Astrocyte (in vitro differentiated cells and primary cell): ENCODE measurements around the gene AP5Z1. TPM values are rescaled to one million over a fixed set of nuclear protein-coding genes. Genes with fewer than 3 reads are reported as not detected.

Experiments
- DNase-seq: peaks from one replicate; pipeline ENCODE4 v3.0.0-alpha.2; 2010; ENCODE audit warnings: low read depth
- FAIRE-seq: peaks from 2 replicates; lab custom pipeline; 2011; peaks lifted over from hg19 to GRCh38; lab: Jason Lieb, UNC
- H2AFZ ChIP-seq: 2 replicates; pipeline ENCODE4 v1.6.0; 2012; ENCODE audit warnings: low read depth, low read length, inconsistent platforms
- H3K27ac ChIP-seq: 2 replicates; pipeline ENCODE4 v1.5.1; 2011; ENCODE audit warnings: low read depth, low read length, inconsistent platforms
- H3K27me3 ChIP-seq: 2 replicates; pipeline ENCODE4 v1.6.0; 2011; ENCODE audit warnings: low read length, inconsistent platforms; ENCODE audit not compliant: insufficient read depth
- H3K36me3 ChIP-seq: 2 replicates; pipeline ENCODE4 v1.5.1; 2011; ENCODE audit warnings: low read length, inconsistent platforms; ENCODE audit not compliant: insufficient read depth
- H3K4me1 ChIP-seq: 2 replicates; pipeline ENCODE4 v1.5.1; 2011; ENCODE audit warnings: low read length, inconsistent platforms; ENCODE audit not compliant: insufficient read depth
- H3K4me2 ChIP-seq: 2 replicates; pipeline ENCODE4 v1.6.0; 2012; ENCODE audit warnings: low read length, inconsistent platforms
- H3K4me3 ChIP-seq: 2 replicates; pipeline ENCODE4 v1.5.1; 2011; ENCODE audit warnings: low read depth, mild to moderate bottlenecking, low read length, inconsistent platforms; ENCODE audit not compliant: insufficient read depth
- H3K79me2 ChIP-seq: 2 replicates; pipeline ENCODE4 v1.6.0; 2012; ENCODE audit warnings: mild to moderate bottlenecking, low read length, inconsistent platforms; ENCODE audit not compliant: insufficient read depth
- H3K9ac ChIP-seq: 2 replicates; pipeline ENCODE4 v1.6.0; 2012; ENCODE audit warnings: mild to moderate bottlenecking, low read length, inconsistent platforms
- H3K9me3 ChIP-seq: 2 replicates; pipeline ENCODE4 v1.5.1; 2012; ENCODE audit warnings: low read depth, mild to moderate bottlenecking, low read length, inconsistent platforms; ENCODE audit not compliant: insufficient read depth
- H4K20me1 ChIP-seq: 2 replicates; pipeline ENCODE4 v1.6.0; 2012; ENCODE audit warnings: low read length, inconsistent platforms; ENCODE audit not compliant: insufficient read depth
- H3K27ac Mint-ChIP-seq: one replicate; pipeline ENCODE4 v1.8.0; 2021; ENCODE audit warnings: mild to moderate bottlenecking, mixed read lengths; ENCODE audit not compliant: unreplicated experiment
- H3K27me3 Mint-ChIP-seq: one replicate; pipeline ENCODE4 v1.8.0; 2021; ENCODE audit warnings: low read depth, mixed read lengths; ENCODE audit not compliant: unreplicated experiment
- H3K36me3 Mint-ChIP-seq: one replicate; pipeline ENCODE4 v1.8.0; 2021; ENCODE audit warnings: low read depth, mixed read lengths; ENCODE audit not compliant: unreplicated experiment
- H3K4me1 Mint-ChIP-seq: one replicate; pipeline ENCODE4 v1.8.0; 2021; ENCODE audit warnings: low read depth, mixed read lengths; ENCODE audit not compliant: unreplicated experiment
- H3K4me3 Mint-ChIP-seq: one replicate; pipeline ENCODE4 v1.8.0; 2021; ENCODE audit warnings: mild to moderate bottlenecking, moderate library complexity, mixed read lengths; ENCODE audit not compliant: unreplicated experiment
- H3K9me3 Mint-ChIP-seq: one replicate; pipeline ENCODE4 v1.8.0; 2021; ENCODE audit warnings: mild to moderate bottlenecking, mixed read lengths; ENCODE audit not compliant: unreplicated experiment
- CTCF ChIP-seq: IDR thresholded peaks from 2 replicates; pipeline ENCODE4 v1.5.1; 2011; ENCODE audit warnings: low read depth, mild to moderate bottlenecking, inconsistent platforms, low read length, moderate library complexity; ENCODE audit not compliant: insufficient read depth
- EZH2 ChIP-seq: IDR thresholded peaks from 2 replicates; pipeline ENCODE4 v1.6.1; 2012; ENCODE audit warnings: mild to moderate bottlenecking, low read length, inconsistent platforms; ENCODE audit not compliant: insufficient read depth
- total RNA-seq: library from RNA; stranded (reverse); gene quantifications from 2 replicates; pipeline ENCODE4 v1.2.1, GENCODE V29; 2021

Gene AP5Z1
- total RNA-seq, 1 donor from 2014 or later, result 75.6 TPM

GRCh38 chr7:4754433-4755010, 20.9 kb upstream of the AP5Z1 start:
- Histone ChIP-seq H3K79me2 (peaks cover 41% of the 10 kb centered on the region), H3K9me3 (no peaks in the 10 kb centered on the region), H2AFZ (no peak overlapping the region), H3K27me3 (no peaks in the 10 kb centered on the region), H3K4me2 (no peak overlapping the region), H3K27ac (no peak overlapping the region), H4K20me1 (peaks cover 33% of the 10 kb centered on the region), H3K4me3 (no peak overlapping the region), H3K4me1 (peaks cover 4% of the 10 kb centered on the region), H3K9ac (no peak overlapping the region), H3K36me3 (peaks cover 11% of the 10 kb centered on the region)
- FAIRE-seq (no peak), DNase-seq (no peak)
- TF ChIP-seq EZH2 (no peak), CTCF (no peak)
- no peaks in the 10 kb centered on the region for H3K27me3 Mint-ChIP-seq
- no peak overlapping the region for H3K27ac Mint-ChIP-seq
- H3K4me3 Mint-ChIP-seq, result no peak overlapping the region
- H3K9me3 Mint-ChIP-seq, result no peaks in the 10 kb centered on the region
- peaks cover 15% of the 10 kb centered on the region for H3K36me3 Mint-ChIP-seq
- no peaks in the 10 kb centered on the region for H3K4me1 Mint-ChIP-seq

- Histone ChIP-seq H3K4me2 (no peak overlapping the region), H4K20me1 (peaks cover 30% of the 10 kb centered on the region), H3K9ac (no peak overlapping the region), H3K79me2 (peaks cover 36% of the 10 kb centered on the region), H3K36me3 (peaks cover 11% of the 10 kb centered on the region), H3K9me3 (no peaks in the 10 kb centered on the region), H3K4me1 (peaks cover 4% of the 10 kb centered on the region), H3K27me3 (no peaks in the 10 kb centered on the region), H2AFZ (no peak overlapping the region), H3K4me3 (no peak overlapping the region), H3K27ac (no peak overlapping the region)
- Mint-ChIP-seq H3K27me3 (no peaks in the 10 kb centered on the region), H3K4me3 (no peak overlapping the region), H3K9me3 (no peaks in the 10 kb centered on the region), H3K4me1 (no peaks in the 10 kb centered on the region), H3K27ac (no peak overlapping the region), H3K36me3 (peaks cover 15% of the 10 kb centered on the region)
- no peak for FAIRE-seq
- no peak for TF ChIP-seq EZH2
- no peak for TF ChIP-seq CTCF
- no peak for DNase-seq
Observed at GRCh38 chr7:4755045-4755444, 20.4 kb upstream of the AP5Z1 start.

- FAIRE-seq, result no peak
- no peaks in the 10 kb centered on the region for H3K4me1 Mint-ChIP-seq
Observed at GRCh38 chr7:4758111-4758510, 17.3 kb upstream of the AP5Z1 start.

More at GRCh38 chr7:4758111-4758510, 17.3 kb upstream of the AP5Z1 start:
- Histone ChIP-seq H3K27ac (no peak overlapping the region), H3K9me3 (no peaks in the 10 kb centered on the region), H4K20me1 (peaks cover 15% of the 10 kb centered on the region), H3K79me2 (peaks cover 15% of the 10 kb centered on the region), H2AFZ (no peak overlapping the region), H3K4me1 (no peaks in the 10 kb centered on the region), H3K36me3 (peaks cover 14% of the 10 kb centered on the region), H3K27me3 (no peaks in the 10 kb centered on the region), H3K4me2 (no peak overlapping the region), H3K4me3 (no peak overlapping the region), H3K9ac (no peak overlapping the region)
- Mint-ChIP-seq H3K9me3 (no peaks in the 10 kb centered on the region), H3K27ac (no peak overlapping the region), H3K27me3 (no peaks in the 10 kb centered on the region), H3K36me3 (peaks cover 21% of the 10 kb centered on the region), H3K4me3 (no peak overlapping the region)
- DNase-seq, result no peak
- no peak for TF ChIP-seq EZH2
- TF ChIP-seq CTCF, result no peak
